SK-N-SH (cell line): ENCODE results near the gene CHRM5. TPM values are rescaled to one million over a fixed set of nuclear protein-coding genes. Genes with fewer than 3 reads are reported as not detected.

ENCODE experiments used
- CTCF ChIA-PET: fragments of 300-600, 350-600 bp; formaldehyde crosslinking; extraction: SDS; loops from one replicate; lab custom pipeline; 2021; lab: Yijun Ruan, JAX
- POLR2A ChIA-PET: fragments of 350-600 bp; sonication (Branson Sonifier 250); formaldehyde crosslinking; extraction: SDS; loops from one replicate; lab custom pipeline; 2020; ENCODE audit warnings: antibody characterized with exemption, inconsistent platforms; lab: Yijun Ruan, JAX
- DNase-seq: peaks from one replicate; pipeline ENCODE4 v3.0.0; 2012
- H2AFZ ChIP-seq: fragments of 200-600 bp; sonication (generic); 2 replicates; pipeline ENCODE4 v1.8.1; 2016; ENCODE audit warnings: antibody characterized with exemption, mild to moderate bottlenecking, low read depth
- H3F3A ChIP-seq: fragments of 200-600 bp; sonication (generic); replicated peaks from 2 replicates; pipeline ENCODE3; 2016; ENCODE audit warnings: antibody characterized with exemption, mild to moderate bottlenecking; ENCODE audit not compliant: insufficient read depth
- H3K27ac ChIP-seq, 2 experiments: fragments of 200-500 bp in 1 of 2; fragments of 200-600 bp in 1 of 2; sonication (Bioruptor generic) in 1 of 2; sonication (generic), shearing (Covaris generic) in 1 of 2; 2 replicates each; pipeline versions ENCODE4 v1.5.1 to v1.6.1; 2014 to 2016; ENCODE audit warnings: low read depth in 2 of 2, inconsistent platforms in 1 of 2, low read length in 1 of 2, mild to moderate bottlenecking in 1 of 2, mixed read lengths in 1 of 2
- H3K27me3 ChIP-seq: fragments of 200-600 bp; sonication (generic), shearing (Covaris generic); 2 replicates; pipeline ENCODE4 v1.6.1; 2016; ENCODE audit warnings: mixed run types; ENCODE audit not compliant: insufficient read depth
- H3K36me3 ChIP-seq, 2 experiments: fragments of 200-500 bp in 1 of 2; fragments of 200-600 bp in 1 of 2; sonication (Bioruptor generic) in 1 of 2; sonication (generic) in 1 of 2; replicated peaks in 1 of 2; 2 replicates each; pipeline versions ENCODE3 to v1.5.1; 2014 to 2016; ENCODE audit warnings: low read length in 1 of 2, mild to moderate bottlenecking in 1 of 2; ENCODE audit not compliant: insufficient read depth in 2 of 2, control insufficient read depth in 1 of 2
- H3K4me1 ChIP-seq, 2 experiments: fragments of 200-500 bp in 1 of 2; fragments of 200-600 bp in 1 of 2; sonication (Bioruptor generic) in 1 of 2; sonication (generic), shearing (Covaris generic) in 1 of 2; 2 replicates each; pipeline versions ENCODE4 v1.5.1 to v1.6.1; 2014 to 2016; ENCODE audit warnings: low read depth in 1 of 2, low read length in 1 of 2, mixed run types in 1 of 2; ENCODE audit not compliant: insufficient read depth in 2 of 2, control insufficient read depth in 1 of 2
- H3K4me2 ChIP-seq: fragments of 200-600 bp; sonication (generic), shearing (Covaris generic); 2 replicates; pipeline ENCODE4 v1.6.1; 2017; ENCODE audit warnings: mixed run types
- H3K4me3 ChIP-seq, 2 experiments: fragments of 200-500 bp in 1 of 2; fragments of 200-600 bp in 1 of 2; sonication (Bioruptor generic) in 1 of 2; sonication (generic), shearing (Covaris generic) in 1 of 2; 2 replicates each; pipeline versions ENCODE4 v1.5.1 to v1.8.1; 2014 to 2016; ENCODE audit warnings: low read depth in 2 of 2, inconsistent platforms in 1 of 2, low read length in 1 of 2, mild to moderate bottlenecking in 1 of 2, mixed read lengths in 1 of 2, moderate library complexity in 1 of 2
- H3K79me2 ChIP-seq: fragments of 200-600 bp; sonication (generic); 2 replicates; pipeline ENCODE4 v1.8.1; 2017; ENCODE audit warnings: mild to moderate bottlenecking; ENCODE audit not compliant: insufficient read depth
- H3K9ac ChIP-seq: fragments of 200-600 bp; sonication (generic); 2 replicates; pipeline ENCODE4 v1.6.1; 2017; ENCODE audit warnings: mixed run types
- H3K9me2 ChIP-seq: fragments of 200-600 bp; sonication (generic); 2 replicates; pipeline ENCODE4 v1.6.1; 2017; ENCODE audit warnings: mixed run types
- H3K9me3 ChIP-seq: fragments of 200-600 bp; sonication (generic); 2 replicates; pipeline ENCODE4 v1.6.1; 2017; ENCODE audit warnings: mixed run types, mild to moderate bottlenecking, moderate library complexity
- H4K20me1 ChIP-seq: fragments of 200-600 bp; sonication (generic); 2 replicates; pipeline ENCODE4 v1.6.1; 2017; ENCODE audit warnings: mild to moderate bottlenecking, mixed run types; ENCODE audit not compliant: insufficient read depth
- ELF1 ChIP-seq: IDR thresholded peaks from 2 replicates; pipeline ENCODE4 v1.4.0; 2012
- EZH2phosphoT487 ChIP-seq: fragments of 200-600 bp; sonication (generic); IDR thresholded peaks from 2 replicates; pipeline ENCODE4 v1.6.1; 2017; ENCODE audit warnings: low read depth, mixed run types, mild to moderate bottlenecking, antibody characterized with exemption, moderate library complexity, borderline replicate concordance
- FOXJ3 ChIP-seq: sonication (generic); formaldehyde crosslinking; IDR thresholded peaks from 2 replicates; pipeline ENCODE4 v1.5.1; 2020; ENCODE audit warnings: mild to moderate bottlenecking, missing genetic modification reagents
- FOXM1 ChIP-seq: IDR thresholded peaks from 2 replicates; pipeline ENCODE4 v1.4.0; 2012; ENCODE audit warnings: low read depth, mild to moderate bottlenecking
- GABPA ChIP-seq: IDR thresholded peaks from 2 replicates; pipeline ENCODE4 v1.4.0; 2012; ENCODE audit warnings: low read depth, mild to moderate bottlenecking
- JUND ChIP-seq: IDR thresholded peaks from 2 replicates; pipeline ENCODE4 v1.4.0; 2012
- NFIC ChIP-seq: IDR thresholded peaks from 2 replicates; pipeline ENCODE4 v1.4.0; 2012; ENCODE audit warnings: borderline replicate concordance
- RCOR1 ChIP-seq: fragments of 150-350 bp; IDR thresholded peaks from 2 replicates; pipeline ENCODE4 v1.6.1; 2017; ENCODE audit warnings: antibody characterized with exemption, low read length
- RFX5 ChIP-seq: IDR thresholded peaks from 2 replicates; pipeline ENCODE4 v1.6.1; 2012; ENCODE audit warnings: mild to moderate bottlenecking, improper control_type of control experiment, low read length
- RXRA ChIP-seq: IDR thresholded peaks from 2 replicates; pipeline ENCODE4 v1.4.0; 2012; ENCODE audit warnings: low read depth, mild to moderate bottlenecking, borderline replicate concordance
- SIN3A ChIP-seq: IDR thresholded peaks from 2 replicates; pipeline ENCODE4 v1.6.1; 2012; ENCODE audit warnings: low read depth, mild to moderate bottlenecking, low read length, moderate library complexity, borderline replicate concordance
- WGBS: methylation state at CpG from one replicate; pipeline ENCODE4 v1.1.6; 2017; ENCODE audit warnings: low lambda C conversion rate; 5-methylcytosine and 5-hydroxymethylcytosine counted together
- polyA plus RNA-seq, 3 experiments: library from polyadenylated mRNA; depleted of rRNA; stranded (reverse); fragments of >200 nt; gene quantifications; 2 replicates each; pipeline ENCODE4 v1.2.3, GENCODE V29; 2012
- TF ChIP-seq, protein P1 (sequence below): IDR thresholded peaks from 2 replicates; pipeline ENCODE4 v1.6.1; 2012; ENCODE audit warnings: mild to moderate bottlenecking, low read depth, low read length, moderate library complexity
- TF ChIP-seq, protein P2 (sequence below): IDR thresholded peaks from 2 replicates; pipeline ENCODE4 v1.4.0; 2012; ENCODE audit warnings: low read depth
- TF ChIP-seq, protein P3 (sequence below): IDR thresholded peaks from 2 replicates; pipeline ENCODE4; 2012

The CHRM5 gene
- polyA plus RNA-seq (2012; rRNA removed), result 0.03 TPM in 1 of 2 replicates, not detected in the other
- polyA plus RNA-seq (2012; cell fraction: cytosol; rRNA removed), result 0.01 TPM in 1 of 2 replicates, not detected in the other
- 0.04 and 0.07 TPM in 2 replicates for polyA plus RNA-seq (2012; cell fraction: nucleus; rRNA removed)

GRCh38 chr15:33968224-33968623 lies at the start of gene CHRM5:
Gene CHRM5, plus strand, starts transcription at chr15:33968497. Its CDS starts 94,221 bp downstream, at chr15:34062718.
- Histone ChIP-seq H3K27ac (peak within 1 kb of the TSS in 1 of 2 experiments; percentile 55; a peak in 2 of 4 replicates), H3K4me2 (no peak within 1 kb of the TSS), H3K9me3 (no peaks in the 10 kb centered on the region), H3K36me3 (no peaks in the 10 kb centered on the region), H3K27me3 (no peaks in the 10 kb centered on the region), H3K4me1 (no peaks in the 10 kb centered on the region; a peak in 1 of 4 replicates), H2AFZ (no peak within 1 kb of the TSS), H3K9me2 (no peaks in the 10 kb centered on the region), H3F3A (no peaks in the 10 kb centered on the region), H3K4me3 (peak within 1 kb of the TSS in 1 of 2 experiments; percentile 17; a peak in 1 of 4 replicates), H4K20me1 (no peaks in the 10 kb centered on the region), H3K9ac (no peak within 1 kb of the TSS), H3K79me2 (no peaks in the 10 kb centered on the region)
- CTCF ChIA-PET, result interaction anchor here (0.7 to 10.1 kb wide), 10 partner anchors 11 to 267 kb away, joined by 3 to 98 read pairs (median 3); no protein-coding TSS in a partner anchor
- peak; percentile 35 for DNase-seq
- POLR2A ChIA-PET, result no interaction called here
- 59% methylated on average over 6 of the region's 6 CpGs for WGBS
- TF ChIP-seq ELF1 (no peak), RFX5 (0 out of 2 replicates have a peak, but pooled peaks have one; percentile 6)

GRCh38 chr15:33923446-33923845 lies 44.9 kb upstream of the CHRM5 start:
- ChIA-PET CTCF (interaction anchor here (1.2 to 1.3 kb wide), 2 partner anchors 10 to 223 kb away, joined by 3 to 4 read pairs; no protein-coding TSS in a partner anchor), POLR2A (no interaction called here)
- H3K9me2 ChIP-seq, result no peaks in the 10 kb centered on the region
- H3K27ac ChIP-seq, result no peak overlapping the region
- H3K4me2 ChIP-seq, result no peak overlapping the region
- no peaks in the 10 kb centered on the region for H3K36me3 ChIP-seq
- H2AFZ ChIP-seq, result no peak overlapping the region
- no peak overlapping the region for H3K4me3 ChIP-seq
- no peaks in the 10 kb centered on the region for H3K27me3 ChIP-seq
- TF ChIP-seq GABPA (no peak), NFIC (no peak)
- TF ChIP-seq, protein P1, sequence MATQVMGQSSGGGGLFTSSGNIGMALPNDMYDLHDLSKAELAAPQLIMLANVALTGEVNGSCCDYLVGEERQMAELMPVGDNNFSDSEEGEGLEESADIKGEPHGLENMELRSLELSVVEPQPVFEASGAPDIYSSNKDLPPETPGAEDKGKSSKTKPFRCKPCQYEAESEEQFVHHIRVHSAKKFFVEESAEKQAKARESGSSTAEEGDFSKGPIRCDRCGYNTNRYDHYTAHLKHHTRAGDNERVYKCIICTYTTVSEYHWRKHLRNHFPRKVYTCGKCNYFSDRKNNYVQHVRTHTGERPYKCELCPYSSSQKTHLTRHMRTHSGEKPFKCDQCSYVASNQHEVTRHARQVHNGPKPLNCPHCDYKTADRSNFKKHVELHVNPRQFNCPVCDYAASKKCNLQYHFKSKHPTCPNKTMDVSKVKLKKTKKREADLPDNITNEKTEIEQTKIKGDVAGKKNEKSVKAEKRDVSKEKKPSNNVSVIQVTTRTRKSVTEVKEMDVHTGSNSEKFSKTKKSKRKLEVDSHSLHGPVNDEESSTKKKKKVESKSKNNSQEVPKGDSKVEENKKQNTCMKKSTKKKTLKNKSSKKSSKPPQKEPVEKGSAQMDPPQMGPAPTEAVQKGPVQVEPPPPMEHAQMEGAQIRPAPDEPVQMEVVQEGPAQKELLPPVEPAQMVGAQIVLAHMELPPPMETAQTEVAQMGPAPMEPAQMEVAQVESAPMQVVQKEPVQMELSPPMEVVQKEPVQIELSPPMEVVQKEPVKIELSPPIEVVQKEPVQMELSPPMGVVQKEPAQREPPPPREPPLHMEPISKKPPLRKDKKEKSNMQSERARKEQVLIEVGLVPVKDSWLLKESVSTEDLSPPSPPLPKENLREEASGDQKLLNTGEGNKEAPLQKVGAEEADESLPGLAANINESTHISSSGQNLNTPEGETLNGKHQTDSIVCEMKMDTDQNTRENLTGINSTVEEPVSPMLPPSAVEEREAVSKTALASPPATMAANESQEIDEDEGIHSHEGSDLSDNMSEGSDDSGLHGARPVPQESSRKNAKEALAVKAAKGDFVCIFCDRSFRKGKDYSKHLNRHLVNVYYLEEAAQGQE, result no peak
- TF ChIP-seq, protein P2, sequence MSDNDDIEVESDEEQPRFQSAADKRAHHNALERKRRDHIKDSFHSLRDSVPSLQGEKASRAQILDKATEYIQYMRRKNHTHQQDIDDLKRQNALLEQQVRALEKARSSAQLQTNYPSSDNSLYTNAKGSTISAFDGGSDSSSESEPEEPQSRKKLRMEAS, result no peak
- H3F3A ChIP-seq, result no peaks in the 10 kb centered on the region
- no peaks in the 10 kb centered on the region for H3K9me3 ChIP-seq
- no peaks in the 10 kb centered on the region for H3K4me1 ChIP-seq
- WGBS, result 96% methylated on average over 1 of the region's 1 CpG
- DNase-seq, result no peak
- no peak overlapping the region for H3K9ac ChIP-seq
- H3K79me2 ChIP-seq, result no peaks in the 10 kb centered on the region
- H4K20me1 ChIP-seq, result no peaks in the 10 kb centered on the region

DNA sequence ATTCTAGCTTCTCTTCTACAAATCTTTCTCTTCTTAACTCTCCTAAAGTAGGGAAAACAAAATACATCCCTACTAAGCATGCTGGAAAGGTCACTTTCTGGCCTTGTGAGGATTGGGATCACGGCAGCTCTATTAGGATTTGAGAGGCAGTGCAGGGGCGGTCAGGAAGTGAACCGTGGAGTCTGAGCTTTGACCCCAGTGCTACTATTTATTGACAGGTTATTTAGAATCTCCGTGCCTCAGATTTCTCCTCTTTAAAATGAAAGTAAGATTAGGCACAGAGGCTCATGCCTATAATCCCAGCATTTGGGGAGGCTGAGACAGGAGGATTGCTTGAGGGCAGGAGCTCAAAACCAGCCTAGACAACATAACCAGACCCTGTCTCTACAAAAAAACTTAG lies 42.0 kb upstream of the CHRM5 start:
- no peak overlapping the region for H3K4me3 ChIP-seq
- POLR2A ChIA-PET, result no interaction called here
- H3K9me2 ChIP-seq, result no peaks in the 10 kb centered on the region
- no peaks in the 10 kb centered on the region for H4K20me1 ChIP-seq
- H3K36me3 ChIP-seq, result no peaks in the 10 kb centered on the region
- TF ChIP-seq RCOR1, result no peak
- TF ChIP-seq, protein P2, result no peak
- no peak for TF ChIP-seq EZH2phosphoT487
- no peak for TF ChIP-seq RXRA
- TF ChIP-seq GABPA, result no peak
- no peak for TF ChIP-seq FOXJ3
- TF ChIP-seq ELF1, result no peak
- no peak for TF ChIP-seq SIN3A
- TF ChIP-seq, protein P3, sequence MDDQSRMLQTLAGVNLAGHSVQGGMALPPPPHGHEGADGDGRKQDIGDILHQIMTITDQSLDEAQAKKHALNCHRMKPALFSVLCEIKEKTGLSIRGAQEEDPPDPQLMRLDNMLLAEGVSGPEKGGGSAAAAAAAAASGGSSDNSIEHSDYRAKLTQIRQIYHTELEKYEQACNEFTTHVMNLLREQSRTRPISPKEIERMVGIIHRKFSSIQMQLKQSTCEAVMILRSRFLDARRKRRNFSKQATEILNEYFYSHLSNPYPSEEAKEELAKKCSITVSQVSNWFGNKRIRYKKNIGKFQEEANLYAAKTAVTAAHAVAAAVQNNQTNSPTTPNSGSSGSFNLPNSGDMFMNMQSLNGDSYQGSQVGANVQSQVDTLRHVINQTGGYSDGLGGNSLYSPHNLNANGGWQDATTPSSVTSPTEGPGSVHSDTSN, result no peak
- no peak for TF ChIP-seq FOXM1
- no peak for TF ChIP-seq JUND
- H3K9me3 ChIP-seq, result no peaks in the 10 kb centered on the region
- no peaks in the 10 kb centered on the region for H3K79me2 ChIP-seq
- no peak overlapping the region for H2AFZ ChIP-seq
- H3K27me3 ChIP-seq, result no peaks in the 10 kb centered on the region
- no peak overlapping the region for H3K4me2 ChIP-seq
- H3K27ac ChIP-seq, result no peak overlapping the region
- CTCF ChIA-PET, result interaction anchor here (0.7 to 1.3 kb wide), 3 partner anchors 13 to 190 kb away, joined by 3 to 4 read pairs (median 3); no protein-coding TSS in a partner anchor
- no peak overlapping the region for H3K9ac ChIP-seq
- no peaks in the 10 kb centered on the region for H3F3A ChIP-seq
- no peak for DNase-seq
- H3K4me1 ChIP-seq, result no peaks in the 10 kb centered on the region
- WGBS, result 94% methylated on average over 4 of the region's 4 CpGs
